HepG2 (cell line): Measurements from ENCODE around the gene DLL3. TPM values are rescaled to one million over a fixed set of nuclear protein-coding genes. Genes with fewer than 3 reads are reported as not detected.

Source experiments
- CCDC6 ChIP-seq: sonication (generic); formaldehyde crosslinking; IDR thresholded peaks from 2 replicates; pipeline ENCODE4 v1.8.1; 2022; ENCODE audit warnings: mild to moderate bottlenecking, missing genetic modification reagents, moderate library complexity
- HMG20A ChIP-seq: IDR thresholded peaks from 2 replicates; pipeline ENCODE4 v1.6.1; 2016; ENCODE audit warnings: borderline replicate concordance
- ISL2 ChIP-seq: sonication (generic); formaldehyde crosslinking; IDR thresholded peaks from 2 replicates; pipeline ENCODE4 v1.5.0; 2020; ENCODE audit warnings: missing genetic modification reagents
- KLF13 ChIP-seq: sonication (generic); formaldehyde crosslinking; IDR thresholded peaks from 2 replicates; pipeline ENCODE4 v1.4.0; 2020; ENCODE audit warnings: mild to moderate bottlenecking, missing genetic modification reagents
- MBD4 ChIP-seq: IDR thresholded peaks from 2 replicates; pipeline ENCODE4 v1.6.1; 2012; ENCODE audit warnings: low read length, inconsistent platforms, borderline replicate concordance
- ONECUT2 ChIP-seq: sonication (generic); formaldehyde crosslinking; IDR thresholded peaks from 2 replicates; pipeline ENCODE4 v1.4.0; 2020; ENCODE audit warnings: missing genetic modification reagents
- SNAPC2 ChIP-seq: sonication (generic); formaldehyde crosslinking; IDR thresholded peaks from 2 replicates; pipeline ENCODE4 v1.8.1; 2022; ENCODE audit warnings: mild to moderate bottlenecking, missing genetic modification reagents
- ZBTB20 ChIP-seq: sonication (generic); formaldehyde crosslinking; IDR thresholded peaks from 2 replicates; pipeline ENCODE4 v1.8.1; 2023; ENCODE audit warnings: missing genetic modification reagents, low read depth, mild to moderate bottlenecking, borderline replicate concordance
- ZBTB7A ChIP-seq: sonication (generic); formaldehyde crosslinking; IDR thresholded peaks from 2 replicates; pipeline ENCODE4 v1.8.0; 2022; ENCODE audit warnings: mild to moderate bottlenecking, missing genetic modification reagents
- ZFX ChIP-seq: sonication (generic); formaldehyde crosslinking; IDR thresholded peaks from 2 replicates; pipeline ENCODE4 v1.4.0; 2020; ENCODE audit warnings: mild to moderate bottlenecking, low read depth, missing genetic modification reagents, moderate library complexity
- ZNF589 ChIP-seq: sonication (generic); formaldehyde crosslinking; conservative IDR thresholded peaks from 2 replicates; pipeline ENCODE4 v1.8.0; 2022; ENCODE audit warnings: mild to moderate bottlenecking, moderate library complexity, missing genetic modification reagents
- ZNF598 ChIP-seq: sonication (generic); formaldehyde crosslinking; IDR thresholded peaks from 2 replicates; pipeline ENCODE4 v1.5.1; 2020; ENCODE audit warnings: mild to moderate bottlenecking, missing genetic modification reagents, borderline replicate concordance
- polyA plus RNA-seq, 8 experiments: library from polyadenylated mRNA; depleted of rRNA in 3 of 8; stranded (reverse) in 7 of 8; unstranded in 1 of 8; fragments of >200 nt; fragmentation: Illumina TruSeq in 4 of 8; extraction: Trizol in 4 of 8; gene quantifications; 2 replicates each; pipeline versions ENCODE4 v1.2.1 to v1.2.3, GENCODE V29; 2011 to 2016; ENCODE audit warnings: low read depth in 4 of 8, missing spikeins in 1 of 8, mixed read lengths in 1 of 8; ENCODE audit not compliant: insufficient read depth in 1 of 8
- total RNA-seq, 5 experiments: library from RNA; depleted of rRNA; stranded (reverse); fragments of >200 nt; fragmentation: Illumina TruSeq; extraction: Trizol; gene quantifications; 2 replicates each; pipeline ENCODE4 v1.2.3, GENCODE V29; 2016; ENCODE audit warnings: low read depth in 1 of 5
- TF ChIP-seq, protein P1 (sequence below): sonication (generic); formaldehyde crosslinking; IDR thresholded peaks from 2 replicates; pipeline ENCODE4 v1.4.0; 2020; ENCODE audit warnings: missing genetic modification reagents, borderline replicate concordance
- TF ChIP-seq, protein P2 (sequence below): sonication (generic); formaldehyde crosslinking; IDR thresholded peaks from 2 replicates; pipeline ENCODE4 v1.4.0; 2020; ENCODE audit warnings: missing genetic modification reagents
- TF ChIP-seq, protein P3 (sequence below): sonication (generic); formaldehyde crosslinking; IDR thresholded peaks from 2 replicates; pipeline ENCODE4 v1.8.0; 2022; ENCODE audit warnings: mild to moderate bottlenecking, missing genetic modification reagents, borderline replicate concordance

The DLL3 gene
- total and polyA plus RNA-seq, 2 of the 13 experiments (the other 11 are each of a cell fraction or from before 2014, with no cell fraction given), result 0.35 to 0.55 TPM

DNA sequence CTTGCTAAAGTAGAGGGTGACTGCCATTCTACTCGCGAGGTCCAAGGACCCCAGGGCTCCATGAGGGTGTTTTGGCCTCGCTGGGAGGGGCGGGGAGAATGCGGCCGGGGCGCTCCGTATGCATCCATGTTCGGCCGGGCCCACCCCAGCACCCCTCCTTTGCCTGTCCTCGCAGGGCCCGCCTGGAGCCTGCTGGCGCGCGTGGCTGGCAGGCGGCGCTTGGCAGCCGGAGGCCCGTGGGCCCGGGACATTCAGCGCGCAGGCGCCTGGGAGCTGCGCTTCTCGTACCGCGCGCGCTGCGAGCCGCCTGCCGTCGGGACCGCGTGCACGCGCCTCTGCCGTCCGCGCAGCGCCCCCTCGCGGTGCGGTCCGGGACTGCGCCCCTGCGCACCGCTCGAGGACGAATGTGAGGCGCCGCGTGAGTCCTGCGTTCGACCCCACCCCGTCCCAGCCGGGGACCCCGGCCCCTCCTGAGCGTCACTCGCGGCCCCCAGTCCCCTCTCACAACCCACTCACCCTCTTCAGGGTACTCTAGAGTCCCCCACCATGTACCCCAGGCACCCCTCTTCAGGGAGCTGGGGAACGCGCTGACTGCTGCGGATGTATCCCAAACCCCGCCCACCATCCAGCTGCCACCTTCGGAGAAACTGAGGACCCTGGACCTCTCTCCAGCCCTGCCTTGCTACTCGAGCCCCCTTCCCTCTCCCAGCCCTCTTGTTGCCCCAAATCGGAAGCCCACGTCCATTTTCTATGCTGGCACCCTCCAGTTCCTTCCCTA is 4.1 kb downstream of the DLL3 start (continued):
- peak; percentile 97; the same call in 1 of the 2 replicates for TF ChIP-seq SNAPC2 (CRISPR knock-in tag)
- TF ChIP-seq ZBTB20 (CRISPR knock-in tag), result no peak
- TF ChIP-seq CCDC6, result peak; percentile 100
- TF ChIP-seq ZNF598 (CRISPR knock-in tag), result peak; percentile 94
- TF ChIP-seq HMG20A (CRISPR knock-in tag), result no peak
- peak; percentile 97 for TF ChIP-seq ZNF589 (CRISPR knock-in tag)
- TF ChIP-seq, protein P1, sequence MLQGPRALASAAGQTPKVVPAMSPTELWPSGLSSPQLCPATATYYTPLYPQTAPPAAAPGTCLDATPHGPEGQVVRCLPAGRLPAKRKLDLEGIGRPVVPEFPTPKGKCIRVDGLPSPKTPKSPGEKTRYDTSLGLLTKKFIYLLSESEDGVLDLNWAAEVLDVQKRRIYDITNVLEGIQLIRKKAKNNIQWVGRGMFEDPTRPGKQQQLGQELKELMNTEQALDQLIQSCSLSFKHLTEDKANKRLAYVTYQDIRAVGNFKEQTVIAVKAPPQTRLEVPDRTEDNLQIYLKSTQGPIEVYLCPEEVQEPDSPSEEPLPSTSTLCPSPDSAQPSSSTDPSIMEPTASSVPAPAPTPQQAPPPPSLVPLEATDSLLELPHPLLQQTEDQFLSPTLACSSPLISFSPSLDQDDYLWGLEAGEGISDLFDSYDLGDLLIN (CRISPR knock-in tag), result peak; percentile 61; the same call in 1 of the 2 replicates
- TF ChIP-seq, protein P2, sequence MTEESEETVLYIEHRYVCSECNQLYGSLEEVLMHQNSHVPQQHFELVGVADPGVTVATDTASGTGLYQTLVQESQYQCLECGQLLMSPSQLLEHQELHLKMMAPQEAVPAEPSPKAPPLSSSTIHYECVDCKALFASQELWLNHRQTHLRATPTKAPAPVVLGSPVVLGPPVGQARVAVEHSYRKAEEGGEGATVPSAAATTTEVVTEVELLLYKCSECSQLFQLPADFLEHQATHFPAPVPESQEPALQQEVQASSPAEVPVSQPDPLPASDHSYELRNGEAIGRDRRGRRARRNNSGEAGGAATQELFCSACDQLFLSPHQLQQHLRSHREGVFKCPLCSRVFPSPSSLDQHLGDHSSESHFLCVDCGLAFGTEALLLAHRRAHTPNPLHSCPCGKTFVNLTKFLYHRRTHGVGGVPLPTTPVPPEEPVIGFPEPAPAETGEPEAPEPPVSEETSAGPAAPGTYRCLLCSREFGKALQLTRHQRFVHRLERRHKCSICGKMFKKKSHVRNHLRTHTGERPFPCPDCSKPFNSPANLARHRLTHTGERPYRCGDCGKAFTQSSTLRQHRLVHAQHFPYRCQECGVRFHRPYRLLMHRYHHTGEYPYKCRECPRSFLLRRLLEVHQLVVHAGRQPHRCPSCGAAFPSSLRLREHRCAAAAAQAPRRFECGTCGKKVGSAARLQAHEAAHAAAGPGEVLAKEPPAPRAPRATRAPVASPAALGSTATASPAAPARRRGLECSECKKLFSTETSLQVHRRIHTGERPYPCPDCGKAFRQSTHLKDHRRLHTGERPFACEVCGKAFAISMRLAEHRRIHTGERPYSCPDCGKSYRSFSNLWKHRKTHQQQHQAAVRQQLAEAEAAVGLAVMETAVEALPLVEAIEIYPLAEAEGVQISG (CRISPR knock-in tag), result peak; percentile 88
- peak; percentile 78 for TF ChIP-seq ZFX (CRISPR knock-in tag)
- TF ChIP-seq ZBTB7A, result peak; percentile 93
- TF ChIP-seq, protein P3, sequence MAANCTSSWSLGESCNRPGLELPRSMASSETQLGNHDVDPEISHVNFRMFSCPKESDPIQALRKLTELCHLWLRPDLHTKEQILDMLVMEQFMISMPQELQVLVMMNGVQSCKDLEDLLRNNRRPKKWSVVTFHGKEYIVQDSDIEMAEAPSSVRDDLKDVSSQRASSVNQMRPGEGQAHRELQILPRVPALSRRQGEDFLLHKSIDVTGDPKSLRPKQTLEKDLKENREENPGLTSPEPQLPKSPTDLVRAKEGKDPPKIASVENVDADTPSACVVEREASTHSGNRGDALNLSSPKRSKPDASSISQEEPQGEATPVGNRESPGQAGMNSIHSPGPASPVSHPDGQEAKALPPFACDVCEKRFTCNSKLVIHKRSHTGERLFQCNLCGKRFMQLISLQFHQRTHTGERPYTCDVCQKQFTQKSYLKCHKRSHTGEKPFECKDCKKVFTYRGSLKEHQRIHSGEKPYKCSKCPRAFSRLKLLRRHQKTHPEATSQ, result peak; percentile 91
- TF ChIP-seq ONECUT2, result no peak
- no peak for TF ChIP-seq KLF13 (CRISPR knock-in tag)
- no peak for TF ChIP-seq MBD4
- TF ChIP-seq ISL2 (CRISPR knock-in tag), result peak; percentile 34; the same call in 1 of the 2 replicates
- TF ChIP-seq, all 625 proteins: peak for 393
